Hepatocyte (in vitro differentiated cells): ENCODE results near the gene RFNG. TPM values are rescaled to one million over a fixed set of nuclear protein-coding genes. Genes with fewer than 3 reads are reported as not detected.

Experiments
- DNase-seq: peaks from one replicate; pipeline ENCODE4 v3.0.0-alpha.2; 2016; ENCODE audit warnings: low spot score
- H2AFZ ChIP-seq: fragments of 200-600 bp; sonication (generic); 2 replicates; pipeline ENCODE4 v1.6.0; 2016; ENCODE audit warnings: antibody characterized with exemption, mild to moderate bottlenecking
- H3K27ac ChIP-seq: fragments of 200-600 bp; sonication (generic); 2 replicates; pipeline ENCODE4 v1.5.1; 2016; ENCODE audit warnings: mild to moderate bottlenecking
- H3K27me3 ChIP-seq: fragments of 200-600 bp; sonication (generic); 2 replicates; pipeline ENCODE4 v1.6.1; 2016
- H3K36me3 ChIP-seq: fragments of 200-600 bp; sonication (generic); replicated peaks from 2 replicates; pipeline ENCODE4 v1.5.1; 2016; ENCODE audit warnings: low read depth; ENCODE audit not compliant: insufficient read depth
- H3K4me1 ChIP-seq: fragments of 200-600 bp; sonication (generic); 2 replicates; pipeline ENCODE4 v1.5.1; 2016; ENCODE audit warnings: mild to moderate bottlenecking, moderate library complexity; ENCODE audit not compliant: insufficient read depth
- H3K4me2 ChIP-seq: fragments of 200-600 bp; sonication (generic); 2 replicates; pipeline ENCODE4 v1.6.0; 2016
- H3K4me3 ChIP-seq: fragments of 200-600 bp; sonication (generic); 2 replicates; pipeline ENCODE4 v1.5.1; 2016; ENCODE audit warnings: mild to moderate bottlenecking
- H3K79me2 ChIP-seq: fragments of 200-600 bp; sonication (generic); 2 replicates; pipeline ENCODE4 v1.6.0; 2017; ENCODE audit warnings: mild to moderate bottlenecking
- H3K9me2 ChIP-seq: fragments of 200-600 bp; sonication (generic); replicated peaks from 2 replicates; pipeline ENCODE4 v1.6.0; 2017; ENCODE audit warnings: mild to moderate bottlenecking; ENCODE audit not compliant: insufficient read depth
- H3K9me3 ChIP-seq: fragments of 200-600 bp; sonication (generic); 2 replicates; pipeline ENCODE4 v1.5.1; 2016; ENCODE audit warnings: low read depth, mild to moderate bottlenecking
- H4K20me1 ChIP-seq: fragments of 200-600 bp; sonication (generic); 2 replicates; pipeline ENCODE4 v1.6.0; 2016; ENCODE audit warnings: mild to moderate bottlenecking; ENCODE audit not compliant: insufficient read depth, poor library complexity, severe bottlenecking
- CTCF ChIP-seq: fragments of 200-600 bp; sonication (generic); IDR thresholded peaks from 2 replicates; pipeline ENCODE4 v1.5.1; 2016; ENCODE audit warnings: antibody characterized with exemption, mild to moderate bottlenecking; ENCODE audit not compliant: poor library complexity
- EZH2 ChIP-seq: fragments of 200-600 bp; sonication (generic); IDR thresholded peaks from 2 replicates; pipeline ENCODE4 v1.6.1; 2016; ENCODE audit warnings: antibody characterized with exemption, mild to moderate bottlenecking, borderline replicate concordance
- EZH2phosphoT487 ChIP-seq: fragments of 200-600 bp; sonication (generic); IDR thresholded peaks from one replicate; pipeline ENCODE4 v1.6.1; 2018; ENCODE audit warnings: antibody characterized with exemption, mild to moderate bottlenecking, low read depth, moderate library complexity; ENCODE audit not compliant: unreplicated experiment, severe bottlenecking
- WGBS: methylation state at CpG from one replicate; pipeline ENCODE4 v1.1.6; 2016; ENCODE audit warnings: low lambda C conversion rate; ENCODE audit errors: missing lambda C conversion rate; 5-methylcytosine and 5-hydroxymethylcytosine counted together
- polyA plus RNA-seq: library from polyadenylated mRNA; unstranded; fragments of >200 nt; fragmentation: Nextera tagmentation; extraction: Ambion mirVana; gene quantifications from 2 replicates; pipeline ENCODE4 v1.2.1, GENCODE V29; 2016
- total RNA-seq: library from RNA; depleted of rRNA; stranded (reverse); fragments of >200 nt; gene quantifications from 2 replicates; pipeline ENCODE4 v1.2.3, GENCODE V29; 2014

RFNG gene
- total and polyA plus RNA-seq, 2 experiments from 2014 or later: 43.2 to 109 TPM

- Histone ChIP-seq H3K79me2 (peaks cover 15% of the 10 kb centered on the region), H4K20me1 (peaks cover 3% of the 10 kb centered on the region), H3K36me3 (no peaks in the 10 kb centered on the region), H3K4me2 (no peak overlapping the region), H3K27me3 (no peaks in the 10 kb centered on the region), H3K9me2 (no peaks in the 10 kb centered on the region), H3K4me3 (no peak overlapping the region), H3K9me3 (no peaks in the 10 kb centered on the region), H3K27ac (no peak overlapping the region), H3K4me1 (peaks cover 8% of the 10 kb centered on the region), H2AFZ (no peak overlapping the region)
- TF ChIP-seq EZH2phosphoT487 (no peak), EZH2 (no peak), CTCF (no peak)
- DNase-seq: no peak
- 92% methylated on average over 28 of the region's 29 CpGs for WGBS
Measured at GRCh38 chr17:82056729-82057621, 5.4 kb upstream of the RFNG start.

- H3K79me2 ChIP-seq: peaks cover 17% of the 10 kb centered on the region
- no peak overlapping the region for H3K4me2 ChIP-seq
- no peaks in the 10 kb centered on the region for H3K9me3 ChIP-seq
- no peaks in the 10 kb centered on the region for H3K9me2 ChIP-seq
- TF ChIP-seq EZH2phosphoT487: no peak
- no peak for TF ChIP-seq CTCF
- TF ChIP-seq EZH2: no peak
- H2AFZ ChIP-seq: no peak overlapping the region
- no peaks in the 10 kb centered on the region for H3K27me3 ChIP-seq
- DNase-seq: no peak
- no peaks in the 10 kb centered on the region for H3K36me3 ChIP-seq
- H4K20me1 ChIP-seq: peaks cover 3% of the 10 kb centered on the region
- WGBS: 95% methylated on average over 28 of the region's 28 CpGs
- H3K4me3 ChIP-seq: no peak overlapping the region
- peaks cover 8% of the 10 kb centered on the region for H3K4me1 ChIP-seq
- H3K27ac ChIP-seq: no peak overlapping the region
Measured at GRCh38 chr17:82055965-82056728, 4.5 kb upstream of the RFNG start.

GRCh38 chr17:82055023-82055964, 3.7 kb upstream of the RFNG start:
- no peak overlapping the region for H3K27ac ChIP-seq
- H4K20me1 ChIP-seq: peaks cover 3% of the 10 kb centered on the region
- no peaks in the 10 kb centered on the region for H3K9me3 ChIP-seq
- no peaks in the 10 kb centered on the region for H3K27me3 ChIP-seq
- no peak overlapping the region for H2AFZ ChIP-seq
- H3K4me3 ChIP-seq: no peak overlapping the region
- no peaks in the 10 kb centered on the region for H3K9me2 ChIP-seq
- H3K4me1 ChIP-seq: peaks cover 13% of the 10 kb centered on the region
- no peak overlapping the region for H3K4me2 ChIP-seq
- no peaks in the 10 kb centered on the region for H3K36me3 ChIP-seq
- DNase-seq: no peak
- H3K79me2 ChIP-seq: peaks cover 25% of the 10 kb centered on the region
- 93% methylated on average over 17 of the region's 26 CpGs for WGBS
- TF ChIP-seq CTCF: no peak
- TF ChIP-seq EZH2phosphoT487: no peak
- TF ChIP-seq EZH2: no peak
